Testis (tissue), 3 donors: ENCODE data around the gene CD2. TPM values are rescaled to one million over a fixed set of nuclear protein-coding genes. Genes with fewer than 3 reads are reported as not detected.

ENCODE experiments used
- DNase-seq: peaks from one replicate; pipeline ENCODE4 v3.0.0-alpha.2; 2019
- H3K27ac ChIP-seq, 2 donors: fragments of 200-600 bp; sonication (generic); one replicate each; pipeline ENCODE4 v1.5.1; 2019
- H3K27me3 ChIP-seq: fragments of 200-600 bp; sonication (generic); one replicate; pipeline ENCODE4 v1.5.1; 2019
- H3K36me3 ChIP-seq: fragments of 200-600 bp; sonication (generic); one replicate; pipeline ENCODE4 v1.5.1; 2017; ENCODE audit warnings: low read depth; ENCODE audit errors: missing control alignments
- H3K4me1 ChIP-seq: fragments of 200-600 bp; sonication (generic); one replicate; pipeline ENCODE4 v1.5.1; 2019
- H3K4me3 ChIP-seq, 2 donors: fragments of 200-600 bp; sonication (generic); one replicate each; pipeline ENCODE4 v1.5.1; 2017 to 2019
- H3K9me3 ChIP-seq: fragments of 200-600 bp; sonication (generic); one replicate; pipeline ENCODE4 v1.5.1; 2017
- CTCF ChIP-seq, 3 experiments: fragments of 450-650 bp in 2 of 3; fragments of 200-600 bp in 1 of 3; sonication (generic) in 1 of 3; IDR thresholded peaks; one replicate each; pipeline ENCODE4 v1.5.1; 2016 to 2019; ENCODE audit warnings: antibody characterized with exemption in 3 of 3, mild to moderate bottlenecking in 2 of 3, moderate library complexity in 1 of 3
- POLR2A ChIP-seq: fragments of 450-650 bp; IDR thresholded peaks from one replicate; pipeline ENCODE4 v1.6.1; 2017; ENCODE audit warnings: antibody characterized with exemption, mild to moderate bottlenecking, moderate library complexity
- WGBS, 2 donors: methylation state at CpG; one replicate each; pipeline ENCODE4 v1.1.5; 2018; 5-methylcytosine and 5-hydroxymethylcytosine counted together
- intact Hi-C: fragments of 100-400 bp; cut with DNase I; formaldehyde crosslinking; loops from one replicate; pipeline ENCODE4 v1.15.1; 2023; ENCODE audit warnings: low total_unique reads
- polyA plus RNA-seq: library from polyadenylated mRNA; stranded (reverse); fragments of 350-450 nt; fragmentation: Illumina TruSeq; extraction: RNeasy Lipid Tissue Mini Kit (QIAGEN cat#74804); gene quantifications from one replicate; pipeline ENCODE4 v1.2.3, GENCODE V29; 2014; ENCODE audit warnings: low read depth, low replicate concordance; ENCODE audit not compliant: insufficient read depth
- total RNA-seq, 2 donors: library from RNA; depleted of rRNA; stranded (reverse); fragments of >200 nt; gene quantifications; one replicate each; pipeline ENCODE4 v1.2.3, GENCODE V29; 2016

The CD2 gene
- total and polyA plus RNA-seq, 3 donors from 2014 or later = 0.63 to 5.8 (median 1.4) TPM

DNA sequence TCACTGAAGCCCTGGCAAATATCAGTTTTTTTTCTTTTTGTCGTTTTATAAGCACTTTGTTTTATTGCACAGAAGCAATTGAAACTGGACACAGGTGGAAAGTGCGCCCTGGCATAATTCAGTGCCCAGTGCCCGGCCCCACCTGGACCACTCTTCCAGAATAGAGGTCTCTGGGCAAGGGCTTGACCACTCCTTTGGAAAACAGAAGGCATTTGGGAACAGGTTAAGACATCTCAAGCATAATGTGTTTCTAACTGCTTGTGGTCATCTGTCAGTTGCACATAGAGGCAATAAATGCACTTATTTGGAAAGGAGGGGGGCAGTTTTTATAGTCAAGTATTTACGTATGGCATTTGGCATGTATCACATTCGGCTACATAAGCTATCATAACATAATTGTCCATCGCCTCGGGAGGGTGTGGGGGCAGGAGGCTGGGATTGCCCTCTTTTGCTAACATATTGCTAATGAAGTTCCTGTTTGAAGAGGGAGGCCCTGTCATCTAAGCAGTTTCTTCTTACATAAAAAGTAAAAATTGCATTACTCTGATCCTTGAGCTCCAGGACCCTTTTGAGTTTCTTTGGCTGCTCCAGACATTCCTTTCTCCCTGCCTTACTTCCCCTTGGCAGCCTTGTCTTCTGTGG is 14.7 kb upstream of the CD2 start:
- no peak overlapping the region for H3K27ac ChIP-seq
- no peak overlapping the region for H3K4me3 ChIP-seq
- TF ChIP-seq CTCF (IDR thresholded peaks at IDR 0.05) = no peak
- no peak for TF ChIP-seq POLR2A
- 87 to 89% methylated on average over 7 of the region's 7 CpGs for WGBS, 2 donors
- H3K27me3 ChIP-seq = no peaks in the 10 kb centered on the region
- intact Hi-C loops = loop anchor here (10.0 kb wide), 1 partner anchor 315 kb away; no protein-coding TSS in a partner anchor
- no peaks in the 10 kb centered on the region for H3K9me3 ChIP-seq
- no peaks in the 10 kb centered on the region for H3K4me1 ChIP-seq
- no peak for DNase-seq
- H3K36me3 ChIP-seq = no peaks in the 10 kb centered on the region

DNA sequence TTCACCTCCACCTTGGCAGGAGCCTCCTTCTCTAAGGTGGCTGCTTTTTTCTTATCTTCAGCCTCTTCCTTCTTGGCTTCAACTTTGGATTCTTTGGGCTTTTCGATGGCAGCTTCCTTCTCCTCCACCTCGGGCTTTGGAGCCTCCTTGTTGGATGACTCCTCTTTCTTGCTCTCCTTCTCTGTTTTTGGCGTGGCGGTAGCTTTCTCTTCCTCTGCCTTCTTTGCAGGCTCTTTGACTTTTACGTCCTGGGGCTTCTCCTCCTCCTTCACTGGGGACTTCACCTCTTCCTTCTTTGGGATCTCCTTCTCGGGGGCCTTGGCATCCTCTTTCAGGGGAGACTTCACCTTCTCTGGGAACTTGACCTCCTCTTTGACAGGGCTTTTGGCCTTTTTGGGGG is 13.9 kb upstream of the CD2 start:
- no peaks in the 10 kb centered on the region for H3K36me3 ChIP-seq
- no peak overlapping the region for H3K4me3 ChIP-seq
- no peak for DNase-seq
- H3K4me1 ChIP-seq = no peaks in the 10 kb centered on the region
- TF ChIP-seq CTCF (IDR thresholded peaks at IDR 0.05) = no peak
- no peak for TF ChIP-seq POLR2A
- H3K9me3 ChIP-seq = no peaks in the 10 kb centered on the region
- H3K27ac ChIP-seq = no peak overlapping the region
- intact Hi-C loops = no loop called here
- 80 to 90% methylated on average over 6 of the region's 6 CpGs for WGBS, 2 donors
- no peaks in the 10 kb centered on the region for H3K27me3 ChIP-seq

DNA sequence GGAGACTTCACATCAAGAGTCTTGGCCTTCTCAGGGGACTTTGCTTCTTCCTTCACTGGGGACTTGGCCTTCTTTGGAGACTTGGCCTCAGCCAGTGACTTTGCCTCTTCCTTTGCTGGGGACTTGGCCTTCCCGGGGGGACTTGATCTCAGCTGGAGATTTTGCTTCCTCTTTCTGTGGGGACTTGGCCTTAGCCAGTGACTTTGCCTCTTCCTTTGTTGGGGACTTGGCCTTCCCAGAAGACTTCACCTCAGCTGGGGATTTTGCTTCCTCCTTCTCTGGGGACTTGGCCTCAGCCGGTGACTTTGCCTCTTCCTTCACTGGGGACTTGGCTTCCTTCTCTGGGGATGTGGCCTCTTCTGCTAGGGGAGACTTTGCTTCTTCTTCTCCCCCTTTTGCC is 13.5 kb upstream of the CD2 start:
- no peak for TF ChIP-seq CTCF (IDR thresholded peaks at IDR 0.05)
- TF ChIP-seq POLR2A = no peak
- Histone ChIP-seq H3K27ac (no peak overlapping the region), H3K4me3 (no peak overlapping the region), H3K9me3 (no peaks in the 10 kb centered on the region), H3K36me3 (no peaks in the 10 kb centered on the region), H3K27me3 (no peaks in the 10 kb centered on the region), H3K4me1 (no peaks in the 10 kb centered on the region)
- WGBS, 2 donors = 75 to 77% methylated on average over 2 of the region's 2 CpGs
- DNase-seq = no peak
- intact Hi-C loops = no loop called here

DNA sequence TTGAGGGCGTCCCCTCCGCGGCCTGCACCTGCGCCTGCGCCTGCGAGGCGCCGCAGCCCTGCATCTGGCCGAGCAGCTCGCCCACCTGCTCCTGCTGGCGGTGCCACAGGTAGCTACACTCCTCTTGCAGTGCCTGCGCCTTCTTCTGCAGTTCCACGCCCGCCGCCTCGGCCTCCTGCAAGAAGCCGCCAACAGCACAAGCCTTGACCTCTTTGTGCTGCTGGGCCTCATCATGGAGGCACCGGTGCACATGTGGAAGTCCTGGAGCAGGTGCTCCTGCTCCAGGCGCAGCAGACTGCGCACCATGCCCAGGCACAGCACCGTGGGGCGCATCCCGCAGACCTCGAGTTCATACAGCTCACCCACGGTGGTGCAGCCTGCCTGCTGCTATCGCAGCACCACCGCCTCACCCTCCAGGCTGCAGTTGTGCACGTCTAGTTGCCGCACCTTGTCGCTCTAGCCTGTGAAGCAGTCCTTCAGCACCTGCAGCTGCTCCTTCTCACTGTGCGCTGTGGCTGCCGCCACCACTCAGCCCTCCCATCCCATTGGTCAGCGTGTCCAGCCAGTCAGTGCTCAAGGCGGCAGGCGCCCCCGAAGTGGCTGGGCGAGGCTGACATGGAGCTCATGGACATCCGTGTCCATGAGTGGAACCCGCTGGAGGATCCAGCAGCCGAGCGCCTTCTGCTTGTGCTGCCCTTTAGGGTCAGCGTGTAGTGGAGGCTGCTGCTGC is 12.2 kb upstream of the CD2 start:
- intact Hi-C loops = no loop called here
- no peak overlapping the region for H3K4me3 ChIP-seq
- H3K27me3 ChIP-seq = no peaks in the 10 kb centered on the region
- no peaks in the 10 kb centered on the region for H3K4me1 ChIP-seq
- H3K36me3 ChIP-seq = no peaks in the 10 kb centered on the region
- 62 to 80% methylated on average over 19 to 41 of the region's 42 CpGs for WGBS, 2 donors
- no peaks in the 10 kb centered on the region for H3K9me3 ChIP-seq
- no peak overlapping the region for H3K27ac ChIP-seq
- DNase-seq = no peak
- TF ChIP-seq CTCF (IDR thresholded peaks at IDR 0.05) (no peak), POLR2A (no peak)
